Naive thymus-derived CD4-positive, alpha-beta T cell (primary cell): ENCODE data around the gene HERPUD1. TPM values are rescaled to one million over a fixed set of nuclear protein-coding genes. Genes with fewer than 3 reads are reported as not detected.

Experiments
- ATAC-seq: fragments of 150-1000 bp; cut with Tn5 transposase; 2 replicates; pipeline ENCODE4 v1.10.0; 2021; ENCODE audit warnings: mild to moderate bottlenecking, moderate library complexity
- CTCF ChIA-PET: fragments of 350-600 bp; sonication (Branson Sonifier 250); formaldehyde crosslinking; loops from one replicate; lab custom pipeline; 2021; ENCODE audit warnings: antibody characterized with exemption; lab: Charles Lee
- POLR2A ChIA-PET: fragments of 350-600 bp; sonication (Branson Sonifier 250); formaldehyde crosslinking; loops from one replicate; lab custom pipeline; 2021; ENCODE audit warnings: antibody characterized with exemption, inconsistent platforms; lab: Charles Lee
- DNase-seq, 9 donors: peaks; one replicate each; pipeline versions ENCODE4 v3.0.0 to v3.0.0-alpha.2; 2020 to 2022; ENCODE audit warnings: mixed read lengths in 1 of 9
- H3K27ac ChIP-seq: one replicate; pipeline ENCODE4 v1.7.0; 2013; ENCODE audit warnings: mild to moderate bottlenecking, low read depth, low read length, moderate library complexity
- H3K27me3 ChIP-seq, 2 donors: one replicate each; pipeline ENCODE4 v1.7.0; 2013; ENCODE audit warnings: low read length in 2 of 2, mild to moderate bottlenecking in 2 of 2, moderate library complexity in 2 of 2; ENCODE audit not compliant: control insufficient read depth in 2 of 2, insufficient read depth in 2 of 2
- H3K36me3 ChIP-seq, 3 experiments: 1 replicate in 2 of 3; 2 replicates in 1 of 3; pipeline ENCODE4 v1.7.0; 2013; ENCODE audit warnings: low read length in 3 of 3, mild to moderate bottlenecking in 3 of 3, moderate library complexity in 1 of 3; ENCODE audit not compliant: insufficient read depth in 3 of 3, control insufficient read depth in 2 of 3
- H3K4me1 ChIP-seq, 2 donors: one replicate each; pipeline ENCODE4 v1.7.0; 2013; ENCODE audit warnings: low read length in 2 of 2, mild to moderate bottlenecking in 2 of 2, moderate library complexity in 1 of 2; ENCODE audit not compliant: control insufficient read depth in 2 of 2, insufficient read depth in 2 of 2
- H3K4me3 ChIP-seq: 2 replicates; pipeline ENCODE4 v1.7.0; 2013; ENCODE audit warnings: mild to moderate bottlenecking, low read length
- H3K9me3 ChIP-seq, 3 experiments: 1 replicate in 2 of 3; 2 replicates in 1 of 3; pipeline ENCODE4 v1.7.0; 2013; ENCODE audit warnings: low read length in 3 of 3; ENCODE audit not compliant: control insufficient read depth in 2 of 3
- H3K27ac Mint-ChIP-seq, 9 donors: one replicate each; pipeline ENCODE4 v1.8.0; 2020 to 2022; ENCODE audit warnings: mixed read lengths in 9 of 9, mild to moderate bottlenecking in 8 of 9, moderate library complexity in 5 of 9, inconsistent platforms in 2 of 9
- H3K27me3 Mint-ChIP-seq, 5 donors: one replicate each; pipeline ENCODE4 v1.8.0; 2021 to 2022; ENCODE audit warnings: mixed read lengths in 5 of 5, mild to moderate bottlenecking in 1 of 5
- H3K36me3 Mint-ChIP-seq, 5 donors: one replicate each; pipeline ENCODE4 v1.8.0; 2020 to 2022; ENCODE audit warnings: mixed read lengths in 5 of 5, mild to moderate bottlenecking in 3 of 5, inconsistent platforms in 1 of 5
- H3K4me1 Mint-ChIP-seq, 7 donors: one replicate each; pipeline ENCODE4 v1.8.0; 2020 to 2022; ENCODE audit warnings: mixed read lengths in 7 of 7, mild to moderate bottlenecking in 3 of 7, inconsistent platforms in 1 of 7
- H3K4me3 Mint-ChIP-seq, 10 donors: one replicate each; pipeline ENCODE4 v1.8.0; 2020 to 2022; ENCODE audit warnings: mild to moderate bottlenecking in 10 of 10, mixed read lengths in 10 of 10, moderate library complexity in 6 of 10, inconsistent platforms in 2 of 10
- H3K9me3 Mint-ChIP-seq, 11 donors: one replicate each; pipeline ENCODE4 v1.8.0; 2020 to 2022; ENCODE audit warnings: mixed read lengths in 11 of 11, mild to moderate bottlenecking in 4 of 11, inconsistent platforms in 1 of 11, moderate library complexity in 1 of 11
- intact Hi-C, 2 donors: fragments of 100-400 bp; cut with micrococcal nuclease; formaldehyde crosslinking; loops; one replicate each; pipeline ENCODE4 v1.15.1; 2023
- polyA plus RNA-seq, 2 donors: library from polyadenylated mRNA; unstranded; fragments of 300-500 nt; fragmentation: Illumina TruSeq; gene quantifications; one replicate each; pipeline ENCODE4 v1.2.3, GENCODE V29; 2021
- total RNA-seq, 6 experiments: library from RNA in 5 of 6; stranded (reverse) in 5 of 6; gene quantifications; 1 replicate in 5 of 6; 2 replicates in 1 of 6; pipeline ENCODE4 v1.2.3 and lab custom pipeline; 2021 to 2026

HERPUD1 gene
- total and polyA plus RNA-seq, 7 experiments from 2014 or later, result 42.0 to 226 (median 117) TPM

DNA sequence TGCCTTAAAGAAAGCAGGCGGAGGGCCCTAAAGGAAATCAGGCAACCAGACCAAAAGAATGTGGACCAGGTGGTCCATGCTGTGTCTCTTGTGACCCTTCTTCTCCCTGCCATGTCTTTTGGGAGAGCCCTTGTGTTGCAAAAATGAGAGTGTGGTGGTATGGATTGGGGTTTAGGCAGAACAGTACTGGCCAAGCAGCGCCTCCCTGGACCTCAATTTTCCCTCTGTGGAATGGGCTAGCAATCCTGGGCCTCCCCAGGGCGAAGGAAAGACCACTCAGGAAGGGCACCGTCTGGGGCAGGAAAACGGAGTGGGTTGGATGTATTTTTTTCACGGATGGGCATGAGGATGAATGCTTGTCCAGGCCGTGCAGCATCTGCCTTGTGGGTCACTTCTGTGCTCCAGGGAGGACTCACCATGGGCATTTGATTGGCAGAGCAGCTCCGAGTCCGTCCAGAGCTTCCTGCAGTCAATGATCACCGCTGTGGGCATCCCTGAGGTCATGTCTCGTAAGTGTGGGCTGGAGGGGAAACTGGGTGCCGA lies 49.9 kb downstream of the HERPUD1 start:
- Histone ChIP-seq H3K27me3 (no peaks in the 10 kb centered on the region), H3K36me3 (peaks cover 0 to 9% (median 0%) of the 10 kb centered on the region in 3 experiments), H3K4me3 (no peak overlapping the region), H3K9me3 (no peaks in the 10 kb centered on the region), H3K4me1 (peaks cover 14 to 41% of the 10 kb centered on the region in 2 donors), H3K27ac (peak overlapping the region; percentile 46)
- peaks cover 4 to 34% (median 11%) of the 10 kb centered on the region in 5 donors for H3K36me3 Mint-ChIP-seq
- ChIA-PET POLR2A (interaction anchor here (1.5 to 9.7 kb wide), 2 partner anchors 9 to 15 kb away, joined by 3 to 88 read pairs; no protein-coding TSS in a partner anchor), CTCF (interaction anchor here (0.6 to 1.4 kb wide), 2 partner anchors 111 to 204 kb away, joined by 3 read pairs; partner anchors contain the start of gene PSME3IP1)
- ATAC-seq, result no peak
- H3K27me3 Mint-ChIP-seq, result no peaks in the 10 kb centered on the region
- DNase-seq, result no peak
- peak overlapping the region in 7 of 9 donors; percentile 12 to 96 (median 74) for H3K27ac Mint-ChIP-seq
- no peaks in the 10 kb centered on the region for H3K9me3 Mint-ChIP-seq
- intact Hi-C loops, result no loop called here
- no peak overlapping the region for H3K4me3 Mint-ChIP-seq
- H3K4me1 Mint-ChIP-seq, result peaks cover 44 to 72% (median 62%) of the 10 kb centered on the region in 7 donors

DNA sequence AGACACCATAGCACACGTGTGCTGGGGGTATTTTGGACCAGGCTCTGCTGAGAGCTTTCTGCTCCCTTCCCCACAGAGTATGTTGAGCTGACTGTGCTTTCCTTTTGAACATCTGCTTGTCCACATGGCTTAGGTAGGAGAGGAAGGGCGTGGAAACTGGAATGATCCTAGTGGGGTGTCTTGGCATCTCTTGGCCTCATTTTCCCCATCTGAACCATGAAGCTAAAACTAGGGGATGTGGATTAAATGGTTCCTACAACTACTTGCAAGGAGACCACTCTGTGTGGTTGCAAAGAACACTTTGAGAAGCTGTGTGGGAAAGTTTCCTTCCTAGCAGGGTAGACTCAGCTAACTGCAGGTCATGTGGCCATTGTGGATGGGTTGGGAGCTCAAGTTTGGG lies 50.8 kb downstream of the HERPUD1 start:
- H3K4me1 ChIP-seq, result peaks cover 14 to 46% of the 10 kb centered on the region in 2 donors
- Mint-ChIP-seq H3K36me3 (peaks cover 4 to 35% (median 15%) of the 10 kb centered on the region in 5 donors), H3K4me1 (peaks cover 52 to 80% (median 65%) of the 10 kb centered on the region in 7 donors), H3K27ac (peak overlapping the region; percentile 10 to 96 (median 84)), H3K9me3 (no peaks in the 10 kb centered on the region), H3K27me3 (no peaks in the 10 kb centered on the region), H3K4me3 (peak overlapping the region in 4 of 10 donors; percentile 24 to 49 (median 32))
- CTCF ChIA-PET, result interaction anchor here (0.8 to 1.9 kb wide), 3 partner anchors 17 to 110 kb away, joined by 3 to 6 read pairs (median 3); no protein-coding TSS in a partner anchor
- no peaks in the 10 kb centered on the region for H3K27me3 ChIP-seq
- ATAC-seq (no peak), DNase-seq (no peak)
- H3K27ac ChIP-seq, result peak overlapping the region; percentile 46
- intact Hi-C loops, result no loop called here
- H3K36me3 ChIP-seq, result peaks cover 0 to 9% (median 0%) of the 10 kb centered on the region in 3 experiments
- POLR2A ChIA-PET, result interaction anchor here (0.8 to 9.7 kb wide), 7 partner anchors 8 to 51 kb away, joined by 3 to 111 read pairs (median 4); no protein-coding TSS in a partner anchor
- H3K9me3 ChIP-seq, result no peaks in the 10 kb centered on the region
- no peak overlapping the region for H3K4me3 ChIP-seq

- no peaks in the 10 kb centered on the region for H3K9me3 Mint-ChIP-seq
- H3K27me3 Mint-ChIP-seq, result no peaks in the 10 kb centered on the region
- CTCF ChIA-PET, result interaction anchor here (0.9 to 1.9 kb wide), 6 partner anchors 10 to 58 kb away, joined by 3 to 8 read pairs (median 6); no protein-coding TSS in a partner anchor
- no peak for DNase-seq
- Histone ChIP-seq H3K4me3 (no peak overlapping the region), H3K9me3 (no peaks in the 10 kb centered on the region), H3K36me3 (peaks cover 0 to 9% (median 0%) of the 10 kb centered on the region in 3 experiments), H3K27me3 (no peaks in the 10 kb centered on the region), H3K4me1 (peaks cover 20 to 52% of the 10 kb centered on the region in 2 donors), H3K27ac (peak overlapping the region; percentile 46)
- H3K27ac Mint-ChIP-seq, result peak overlapping the region; percentile 10 to 99 (median 85)
- POLR2A ChIA-PET, result interaction anchor here (0.6 to 9.7 kb wide), 11 partner anchors 9 to 203 kb away, joined by 3 to 111 read pairs (median 4); partner anchors contain the start of genes PSME3IP1 and RSPRY1
- ATAC-seq, result no peak
- intact Hi-C loops, result no loop called here
- H3K4me1 Mint-ChIP-seq, result peaks cover 58 to 86% (median 70%) of the 10 kb centered on the region in 7 donors
- peak overlapping the region in 3 of 10 donors; percentile 24 to 49 (median 24) for H3K4me3 Mint-ChIP-seq
- peaks cover 4 to 41% (median 15%) of the 10 kb centered on the region in 5 donors for H3K36me3 Mint-ChIP-seq
These were observed 51.3 kb downstream of the HERPUD1 start for GRCh38 chr16:56983211-56983751.

DNA sequence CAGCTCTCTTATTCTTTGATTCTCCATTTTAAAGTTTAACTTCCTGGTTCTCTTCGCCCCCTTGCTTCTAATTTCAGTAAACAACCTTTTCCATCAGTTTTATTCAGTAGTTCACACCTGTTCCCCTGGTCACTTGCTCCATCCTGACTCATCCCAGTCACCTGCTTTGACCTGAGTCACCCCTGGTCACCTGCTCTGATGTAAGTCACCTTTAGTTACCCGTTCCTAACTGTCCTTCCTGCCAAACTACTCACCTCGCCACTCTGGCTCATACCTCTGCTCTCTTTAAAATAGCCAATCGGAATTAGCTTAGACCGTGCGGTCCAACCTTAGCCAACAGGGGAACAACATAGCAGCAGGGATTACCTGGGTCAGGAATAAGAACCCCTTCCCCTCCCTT lies 52.7 kb downstream of the HERPUD1 start:
- Histone ChIP-seq H3K9me3 (no peaks in the 10 kb centered on the region), H3K4me3 (no peak overlapping the region), H3K27me3 (no peaks in the 10 kb centered on the region), H3K4me1 (peaks cover 24 to 55% of the 10 kb centered on the region in 2 donors), H3K36me3 (peaks cover 0 to 12% (median 0%) of the 10 kb centered on the region in 3 experiments), H3K27ac (peak overlapping the region; percentile 98)
- CTCF ChIA-PET, result interaction anchor here (0.8 to 1.9 kb wide), 7 partner anchors 9 to 57 kb away, joined by 3 to 8 read pairs (median 5); no protein-coding TSS in a partner anchor
- peak overlapping the region; percentile 81 to 99 (median 88) for H3K27ac Mint-ChIP-seq
- POLR2A ChIA-PET, result interaction anchor here (1.3 to 9.7 kb wide), 7 partner anchors 8 to 57 kb away, joined by 3 to 111 read pairs (median 6); no protein-coding TSS in a partner anchor
- no peaks in the 10 kb centered on the region for H3K27me3 Mint-ChIP-seq
- no peak for ATAC-seq
- no peaks in the 10 kb centered on the region for H3K9me3 Mint-ChIP-seq
- H3K36me3 Mint-ChIP-seq, result peaks cover 4 to 51% (median 15%) of the 10 kb centered on the region in 5 donors
- intact Hi-C loops, result loop anchor here (1.0 to 5.0 kb wide), 2 partner anchors 20 to 52 kb away; partner anchors contain the start of gene HERPUD1 (in 1 of the 2)
- peaks cover 66 to 93% (median 72%) of the 10 kb centered on the region in 7 donors for H3K4me1 Mint-ChIP-seq
- peak overlapping the region; percentile 11 to 98 (median 62) for H3K4me3 Mint-ChIP-seq
- no peak for DNase-seq

- Histone ChIP-seq H3K27me3 (no peaks in the 10 kb centered on the region), H3K4me1 (peaks cover 24 to 55% of the 10 kb centered on the region in 2 donors), H3K36me3 (peaks cover 0 to 15% (median 0%) of the 10 kb centered on the region in 3 experiments), H3K9me3 (no peaks in the 10 kb centered on the region), H3K4me3 (no peak overlapping the region), H3K27ac (peak overlapping the region; percentile 98)
- peaks cover 4 to 58% (median 20%) of the 10 kb centered on the region in 5 donors for H3K36me3 Mint-ChIP-seq
- peak overlapping the region; percentile 40 to 99 (median 88) for H3K27ac Mint-ChIP-seq
- H3K9me3 Mint-ChIP-seq, result no peaks in the 10 kb centered on the region
- no peaks in the 10 kb centered on the region for H3K27me3 Mint-ChIP-seq
- peak overlapping the region; percentile 11 to 98 (median 68) for H3K4me3 Mint-ChIP-seq
- peaks cover 64 to 88% (median 70%) of the 10 kb centered on the region in 7 donors for H3K4me1 Mint-ChIP-seq
- CTCF ChIA-PET, result interaction anchor here (0.8 to 1.8 kb wide), 4 partner anchors 8 to 53 kb away, joined by 3 to 8 read pairs (median 4); no protein-coding TSS in a partner anchor
- intact Hi-C loops, result loop anchor here (1.0 to 5.0 kb wide), 2 partner anchors 21 to 53 kb away; partner anchors contain the start of gene HERPUD1 (in 1 of the 2)
- no peak for DNase-seq
- ATAC-seq, result no peak
- POLR2A ChIA-PET, result interaction anchor here (0.5 to 9.7 kb wide), 10 partner anchors 9 to 201 kb away, joined by 3 to 111 read pairs (median 6); partner anchors contain the start of genes PSME3IP1 and RSPRY1
These were observed 53.5 kb downstream of the HERPUD1 start for GRCh38 chr16:56985288-56985961.
